ENCODE measurements around the gene ALG11.
A peak's percentile ranks its signal among the peaks of the same experiment; 100 is the strongest.

Gene ALG11

DNA sequence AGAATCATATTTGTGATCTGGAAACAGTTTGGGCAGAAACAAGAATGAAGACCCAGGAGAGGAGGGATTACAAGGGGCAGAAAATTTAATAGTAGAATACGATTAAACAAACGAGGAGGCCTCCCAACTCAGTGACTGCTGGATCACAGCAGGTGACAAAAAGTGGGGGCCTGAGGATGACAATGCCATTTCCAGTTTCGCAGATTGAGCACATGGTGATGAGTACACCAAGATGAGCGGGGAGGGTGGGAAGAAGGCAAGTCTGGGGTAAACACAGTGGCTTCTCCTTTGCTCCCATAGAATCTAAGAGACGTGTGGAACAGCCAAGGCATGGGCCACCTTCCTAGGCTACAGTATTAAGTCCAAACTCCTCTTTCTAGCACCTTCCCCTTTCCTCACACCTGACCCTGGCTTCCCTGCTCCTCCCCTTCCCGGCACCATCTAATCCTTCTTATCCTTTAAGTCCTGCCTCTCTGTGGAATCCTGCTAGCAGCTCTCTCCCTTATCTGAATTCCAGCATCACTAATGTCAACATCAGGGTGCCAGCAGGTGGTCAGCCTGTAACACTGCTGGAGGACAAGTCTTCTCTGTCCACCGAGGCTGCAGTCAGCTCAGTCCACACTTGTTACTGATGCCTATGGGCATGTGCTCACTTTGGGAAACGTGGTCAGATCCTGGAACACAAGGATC, 14.4 kb upstream of the ALG11 start:
- no peak for DNase-seq

DNA sequence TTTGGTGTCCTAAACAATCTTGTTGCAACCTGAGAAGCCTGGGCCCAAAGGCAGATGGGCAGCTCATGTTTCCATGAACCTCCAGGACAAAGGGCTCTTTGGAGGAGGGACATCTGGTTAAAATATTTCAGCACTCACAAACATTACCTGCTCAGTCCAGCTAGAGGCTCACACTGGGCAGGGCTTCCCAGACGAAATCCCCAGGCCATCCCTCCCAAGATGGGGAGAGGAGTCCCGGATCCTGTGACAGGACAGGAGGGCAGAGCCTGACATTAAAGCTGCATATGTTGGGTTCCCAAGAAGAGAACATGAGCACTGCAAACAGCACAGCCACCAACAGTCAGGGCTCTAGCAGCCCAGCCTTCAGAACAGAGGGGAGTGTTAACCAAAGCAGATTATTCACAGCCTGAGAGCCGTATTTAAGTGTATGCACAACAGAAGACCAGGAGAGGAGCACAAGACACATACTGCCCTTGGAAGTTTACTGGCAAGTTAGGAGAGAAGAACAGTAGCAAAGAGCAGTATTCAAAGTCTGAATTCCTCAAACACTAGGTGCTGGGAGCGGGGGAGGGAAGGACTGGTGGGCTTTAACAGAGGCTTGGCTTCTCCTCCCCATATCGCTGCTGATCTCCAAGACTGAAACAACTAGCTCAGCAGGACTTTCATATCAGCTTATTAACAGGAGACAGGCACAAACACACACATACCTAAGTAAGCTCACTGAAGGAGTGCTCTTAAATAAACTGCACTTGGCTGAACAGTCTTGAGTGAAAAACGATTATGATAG, 13.3 kb upstream of the ALG11 start:
- DNase-seq, result no peak

DNA sequence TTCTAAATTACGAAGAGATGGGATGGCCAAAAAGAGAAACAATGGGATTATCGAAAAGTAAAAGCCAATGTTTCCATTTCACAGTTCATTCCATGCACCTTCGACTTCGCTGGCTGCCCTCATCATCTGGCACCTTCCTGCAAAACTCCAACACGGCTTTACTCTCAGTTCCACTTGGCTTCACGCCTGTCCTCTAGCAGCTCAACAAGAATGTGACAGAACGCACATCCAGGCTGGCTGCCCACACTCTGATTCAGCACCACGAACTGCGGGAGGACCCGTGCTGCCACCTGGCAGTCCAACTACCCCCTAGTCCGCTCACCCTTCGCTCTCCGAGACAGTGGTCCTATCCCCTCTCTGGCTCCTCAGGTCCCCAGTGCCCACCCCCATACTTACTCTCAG, 12.7 kb upstream of the ALG11 start:
- DNase-seq, result no peak

DNA sequence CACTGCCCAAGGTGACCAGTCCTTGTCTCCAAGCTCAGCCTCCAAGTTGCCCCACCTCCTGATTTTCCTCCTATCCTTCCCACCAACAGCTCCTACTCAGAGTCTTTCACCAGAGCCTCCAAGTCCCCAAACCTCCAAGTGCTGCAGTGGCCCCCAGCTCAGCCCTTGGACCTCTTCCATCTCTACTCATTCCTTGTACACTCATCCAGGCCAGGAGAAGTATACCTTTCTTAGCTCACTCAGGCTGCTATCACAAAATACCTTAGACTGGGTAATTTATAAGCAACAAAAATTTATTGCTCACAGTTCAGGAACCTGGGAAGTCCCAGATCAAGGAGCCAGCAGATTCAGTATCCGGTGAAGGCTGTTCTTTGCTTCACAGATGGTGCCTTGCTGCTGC, 12.3 kb upstream of the ALG11 start:
- no peak for DNase-seq

DNA sequence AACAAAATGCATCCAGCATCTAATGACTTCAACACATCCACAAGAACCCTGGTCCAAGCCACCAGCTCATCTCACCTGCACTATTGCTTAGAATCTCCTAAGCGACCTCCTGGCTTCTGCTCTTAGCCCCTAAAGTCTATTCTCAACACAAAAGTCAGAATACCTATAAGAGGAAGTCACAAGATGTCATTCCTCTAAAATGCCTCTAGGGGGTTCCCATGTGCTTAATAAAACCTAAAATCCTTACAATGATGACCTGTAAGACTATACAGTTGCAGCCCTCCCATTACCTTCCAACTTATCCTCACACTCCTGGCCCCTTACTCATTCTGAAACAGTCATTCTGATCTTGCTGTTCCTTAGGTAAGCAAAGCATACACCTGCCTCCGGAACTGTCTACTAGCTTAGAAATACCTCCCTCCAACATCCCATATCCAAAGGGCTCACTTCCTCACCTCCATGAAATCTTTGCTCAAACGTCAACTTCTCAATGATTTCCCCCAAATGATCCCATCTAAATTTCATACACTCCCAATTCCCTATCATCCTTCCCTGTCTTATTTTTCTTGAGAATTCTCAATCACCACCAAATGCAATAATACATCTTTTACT, 11.0 kb upstream of the ALG11 start:
- DNase-seq, result no peak

DNA sequence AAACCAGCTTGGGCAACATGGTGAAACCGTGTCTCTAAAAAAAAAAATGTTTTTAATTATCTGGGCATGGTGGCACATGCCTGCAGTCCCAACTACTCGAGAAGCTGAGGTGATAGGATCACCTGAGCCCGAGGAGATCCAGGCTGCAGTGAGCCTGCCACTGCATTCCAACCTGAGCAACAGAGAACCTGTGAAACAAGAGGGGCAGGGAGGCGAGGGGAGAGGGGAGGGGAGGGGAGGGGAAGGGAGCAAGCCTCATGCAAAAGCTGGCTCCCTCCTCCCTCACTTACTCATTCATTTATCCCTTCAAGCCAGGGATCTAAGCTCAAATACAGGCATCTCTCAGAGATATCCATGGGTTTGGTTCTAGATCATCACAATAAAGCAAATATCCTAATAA, 9.8 kb upstream of the ALG11 start:
- no peak for DNase-seq

DNA sequence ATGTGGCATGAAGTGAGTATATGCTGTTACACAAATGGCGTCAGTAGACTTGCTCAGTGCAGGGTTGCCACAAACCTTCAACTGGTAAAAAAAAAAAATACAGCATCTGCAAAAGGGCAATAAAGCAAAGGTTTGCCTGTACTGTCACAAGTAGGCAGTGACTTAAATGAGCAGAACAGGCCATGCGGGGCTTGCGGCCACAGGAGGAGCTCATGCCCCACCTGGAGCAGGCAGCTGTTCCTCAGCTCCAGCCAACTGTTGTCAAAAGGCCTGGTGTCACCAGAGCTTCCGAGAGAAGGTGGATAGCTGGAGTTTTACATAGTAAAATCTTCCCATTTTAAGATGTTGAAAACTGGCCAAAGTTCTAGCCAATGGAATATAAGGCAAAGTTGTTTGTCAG, 8.7 kb upstream of the ALG11 start:
- DNase-seq, result no peak

DNA sequence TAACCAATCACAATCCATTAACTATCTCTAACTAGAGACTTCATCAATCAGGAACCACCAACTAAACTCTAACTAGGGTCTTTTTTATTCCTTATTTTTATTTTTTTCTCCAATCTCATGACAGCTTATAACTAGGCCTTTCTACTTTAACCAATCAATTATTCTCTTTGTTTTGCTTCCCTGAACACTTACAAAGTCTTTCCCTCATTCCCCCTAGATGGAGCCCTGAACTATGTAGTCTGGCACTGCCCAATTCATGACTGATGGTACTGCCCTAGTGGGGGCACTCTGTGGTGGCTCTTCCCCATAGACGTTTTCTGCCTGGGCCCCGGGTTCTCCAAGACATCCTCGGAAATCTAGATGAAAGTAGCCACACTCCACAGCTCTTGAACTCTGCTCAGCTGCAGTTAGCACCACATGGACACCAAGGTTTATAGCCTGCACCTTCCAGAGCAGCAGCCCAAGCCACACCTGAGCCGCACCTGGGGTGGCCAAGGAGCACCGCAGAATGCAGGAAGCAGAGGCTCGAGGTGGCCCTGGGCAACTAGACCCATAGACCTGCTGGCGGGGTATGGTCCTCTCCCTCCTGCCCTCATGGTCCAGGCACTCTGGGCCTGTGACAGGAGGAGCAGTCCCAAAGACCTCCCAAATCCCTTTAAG, 7.6 kb upstream of the ALG11 start:
- DNase-seq, result no peak

DNA sequence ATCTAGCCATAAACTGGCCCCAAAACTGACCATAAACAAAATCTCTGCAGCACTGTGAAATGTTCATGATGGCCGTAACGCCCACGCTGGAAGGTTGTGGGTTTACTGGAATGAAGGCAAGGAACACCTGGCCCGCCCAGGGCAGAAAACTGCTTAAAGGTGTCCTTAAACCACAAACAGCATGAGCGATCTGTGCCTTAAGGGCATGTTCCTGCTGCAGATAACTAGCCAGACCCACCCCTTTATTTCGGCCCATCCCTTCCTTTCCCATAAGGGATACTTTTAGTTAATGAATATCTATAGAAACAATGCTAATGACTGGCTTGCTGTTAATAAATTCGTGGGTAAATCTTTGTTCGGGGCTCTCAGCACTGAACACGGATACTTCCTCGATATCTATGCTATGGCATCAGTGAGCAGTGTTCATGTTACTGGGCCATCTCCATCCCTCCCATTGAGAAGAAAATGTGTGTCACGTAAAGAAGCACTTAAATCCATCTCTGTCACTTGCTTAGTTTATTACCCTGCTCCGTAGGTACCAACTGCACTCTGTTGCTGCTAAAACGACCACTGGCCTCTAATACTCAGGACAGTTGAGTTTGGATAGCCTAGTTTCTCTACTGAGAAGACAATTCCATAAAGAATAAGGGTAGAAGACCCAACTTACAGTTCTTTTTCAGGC, 6.2 kb upstream of the ALG11 start:
- no peak for DNase-seq

DNA sequence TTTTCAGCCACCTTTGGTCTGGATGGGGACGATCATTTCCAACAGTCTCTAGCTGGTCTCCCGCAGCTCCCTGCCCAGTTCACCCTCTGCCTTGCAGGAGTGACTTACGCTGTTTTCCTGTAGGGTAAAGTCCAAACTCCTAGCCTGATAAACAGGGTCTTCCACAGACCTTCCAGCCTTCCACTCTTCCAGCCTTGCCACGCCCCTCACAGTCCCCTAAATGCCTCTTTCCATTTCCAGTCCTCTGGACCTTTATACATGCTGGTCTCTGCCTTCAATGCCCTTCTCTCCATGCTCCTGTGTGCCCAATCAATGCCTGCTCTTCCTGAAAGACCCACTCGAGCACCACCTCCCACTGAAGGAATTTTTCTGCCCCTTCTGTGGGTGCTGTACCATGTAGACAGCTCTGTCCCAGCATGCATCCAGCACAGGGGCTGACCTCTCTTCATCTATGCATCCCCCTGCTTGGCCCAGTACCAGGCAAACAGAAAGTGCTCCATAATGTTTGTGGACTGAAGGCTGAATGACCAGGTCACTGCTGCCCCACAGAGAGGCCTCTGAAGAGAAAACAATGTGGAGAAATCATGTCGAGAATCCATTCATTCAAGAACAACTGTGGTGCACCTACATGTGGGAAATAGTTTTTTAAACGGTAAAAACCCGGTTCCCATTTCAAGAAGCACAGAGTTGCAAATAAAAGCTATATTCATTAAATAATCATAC, 5.5 kb upstream of the ALG11 start:
- no peak for DNase-seq

DNA sequence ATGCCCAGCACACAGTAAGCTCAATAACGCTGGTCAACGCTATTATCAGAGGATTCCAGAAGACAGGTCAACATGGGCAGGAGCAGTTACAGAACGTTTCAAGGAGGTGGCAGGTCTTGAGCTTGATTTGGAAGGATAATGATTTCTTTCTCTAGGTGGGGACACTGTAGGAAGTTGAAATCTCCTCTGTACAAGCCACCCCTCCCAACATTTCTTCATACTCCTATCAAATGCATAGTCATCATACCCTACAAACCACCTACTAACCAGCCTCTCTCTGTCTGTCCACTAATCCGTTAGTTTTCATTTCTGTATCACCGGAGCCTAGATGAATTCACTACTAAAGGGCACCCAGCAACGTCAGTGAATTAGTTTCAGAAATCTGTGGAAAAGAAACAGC, 2.3 kb upstream of the ALG11 start:
- DNase-seq, result no peak

DNA sequence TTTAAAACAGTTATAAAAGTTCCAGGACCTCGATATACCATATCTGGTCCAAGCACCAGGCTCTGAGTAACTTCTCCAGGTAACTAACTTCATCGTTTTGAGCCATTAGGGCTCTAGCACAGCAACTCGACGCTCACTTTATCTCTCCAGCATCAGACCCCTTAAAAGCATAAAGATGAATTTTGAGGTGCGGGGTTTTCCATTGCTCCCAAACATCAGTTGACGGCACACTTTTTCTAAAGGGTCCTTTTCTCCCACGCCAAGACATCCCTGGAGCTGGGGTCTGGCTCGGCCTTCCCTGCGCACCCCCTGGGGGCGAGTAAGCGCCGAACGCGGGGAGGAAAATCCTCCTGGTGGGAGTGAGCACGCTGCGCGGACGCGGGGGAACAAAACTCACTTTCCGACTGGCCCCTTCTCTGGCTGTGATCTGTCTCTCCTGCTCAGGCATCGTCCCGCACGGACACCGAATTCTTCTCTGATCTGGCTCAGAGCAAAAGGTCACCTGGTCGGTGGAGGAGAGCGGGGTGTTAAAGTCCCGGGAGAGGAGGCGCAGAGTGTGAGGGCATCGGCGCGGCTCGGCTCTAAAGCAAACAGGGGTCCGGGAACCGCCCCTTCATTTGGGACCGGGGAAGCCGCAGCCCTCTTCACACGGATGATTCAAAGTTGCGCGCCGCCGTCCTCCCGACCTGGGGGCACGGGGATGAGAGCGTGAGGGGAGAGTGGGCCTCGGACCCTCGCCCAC, 1.1 kb upstream of the ALG11 start, which contains the start of gene ATP7B:
Gene ATP7B, minus strand, starts transcription at position 561 of the 742 bp plus-strand sequence. Its CDS starts 113 bp downstream, at position 448.
- DNase-seq, result peak; percentile 13

DNA sequence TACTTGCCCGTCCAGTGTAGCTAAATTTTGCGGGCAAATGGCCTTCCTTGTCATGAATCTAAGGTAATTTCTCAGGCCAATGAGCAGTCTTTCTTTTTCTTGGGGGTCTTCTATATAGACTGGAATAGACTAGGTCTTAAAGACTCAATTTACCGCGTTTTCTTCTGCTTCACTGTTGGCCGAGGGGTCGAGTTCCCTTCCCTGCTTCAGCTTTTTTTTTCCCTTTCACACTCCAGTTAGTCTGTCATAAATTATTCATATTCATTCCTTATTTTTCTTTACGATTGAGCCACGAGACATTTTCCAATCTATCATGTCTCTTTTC, 276 bp downstream of the ALG11 start:
- DNase-seq, result no peak

DNA sequence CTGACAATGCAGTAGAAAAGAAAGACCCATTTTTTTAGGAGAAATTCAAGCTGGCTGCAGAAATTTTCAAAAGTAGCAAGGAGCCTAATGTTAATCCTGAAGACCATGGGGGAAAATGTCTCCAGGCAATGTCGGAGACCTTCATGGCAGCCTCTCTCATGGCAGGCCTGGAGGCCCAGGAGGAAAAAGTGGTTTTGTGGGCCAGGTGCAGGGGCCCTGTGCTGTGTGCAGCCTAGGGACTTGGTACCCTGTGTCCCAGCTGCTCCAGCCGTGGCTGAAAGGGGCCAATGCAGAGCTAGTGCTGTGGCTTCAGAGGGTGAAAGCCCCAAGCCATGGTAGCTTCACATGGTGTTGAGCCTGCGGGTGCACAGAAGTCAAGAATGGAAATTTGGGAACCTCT, 4.1 kb downstream of the ALG11 start:
- DNase-seq, result no peak

DNA sequence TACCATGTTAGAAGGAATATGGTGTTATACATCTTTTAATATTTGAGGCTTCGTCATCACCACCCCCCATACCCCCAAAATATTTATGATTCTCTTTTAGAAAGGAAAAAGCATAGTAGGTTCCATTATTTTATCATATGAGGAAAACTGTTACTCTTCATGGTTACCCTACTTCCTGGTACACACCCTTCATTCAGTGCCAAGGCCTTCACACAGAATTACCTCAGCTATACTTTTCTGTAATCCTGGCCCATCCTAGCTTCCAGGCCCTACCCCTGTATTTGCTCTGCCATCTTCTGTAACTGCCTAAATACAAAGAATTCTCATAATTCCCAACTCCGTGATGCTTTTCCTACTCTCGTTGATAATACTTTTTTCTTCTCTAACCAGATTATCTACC, 8.0 kb downstream of the ALG11 start:
- DNase-seq, result no peak

DNA sequence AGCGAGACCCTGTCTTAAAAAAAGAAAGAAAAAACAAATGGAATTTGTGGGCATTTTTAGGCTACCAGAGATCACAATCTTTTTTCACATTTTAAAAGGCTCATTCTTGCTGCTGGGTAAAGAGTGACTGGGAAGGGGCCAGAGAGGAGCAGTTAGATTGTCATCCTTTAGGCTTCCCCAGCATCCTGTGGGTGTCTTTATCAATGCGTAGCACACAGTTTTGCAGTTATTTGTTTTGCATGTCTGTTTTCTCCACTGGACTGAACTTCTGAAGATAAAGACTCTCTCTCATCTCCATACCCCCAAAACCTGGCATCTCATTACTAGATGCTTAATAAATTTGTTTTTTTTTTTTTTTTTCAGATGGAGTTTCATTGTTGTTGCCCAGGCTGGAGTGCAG, 10.2 kb downstream of the ALG11 start:
- DNase-seq, result no peak

DNA sequence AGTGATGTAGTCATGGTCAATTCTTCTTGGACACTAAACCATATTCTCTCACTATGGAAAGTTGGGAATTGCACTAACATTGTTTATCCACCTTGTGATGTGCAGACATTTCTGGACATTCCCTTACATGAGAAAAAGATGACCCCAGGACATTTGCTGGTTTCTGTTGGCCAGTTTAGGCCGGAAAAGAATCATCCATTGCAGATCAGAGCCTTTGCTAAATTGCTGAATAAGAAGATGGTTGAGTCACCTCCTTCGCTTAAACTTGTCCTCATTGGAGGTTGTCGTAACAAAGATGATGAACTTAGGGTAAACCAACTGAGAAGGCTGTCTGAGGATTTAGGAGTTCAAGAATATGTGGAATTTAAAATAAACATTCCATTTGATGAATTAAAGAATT, 12.3 kb downstream of the ALG11 start, which contains the start of gene UTP14C:
Gene UTP14C, plus strand, starts transcription at position 211 of the 400 bp plus-strand sequence. CDS start 4,114 bp downstream, outside the sequence.
- no peak for DNase-seq

DNA sequence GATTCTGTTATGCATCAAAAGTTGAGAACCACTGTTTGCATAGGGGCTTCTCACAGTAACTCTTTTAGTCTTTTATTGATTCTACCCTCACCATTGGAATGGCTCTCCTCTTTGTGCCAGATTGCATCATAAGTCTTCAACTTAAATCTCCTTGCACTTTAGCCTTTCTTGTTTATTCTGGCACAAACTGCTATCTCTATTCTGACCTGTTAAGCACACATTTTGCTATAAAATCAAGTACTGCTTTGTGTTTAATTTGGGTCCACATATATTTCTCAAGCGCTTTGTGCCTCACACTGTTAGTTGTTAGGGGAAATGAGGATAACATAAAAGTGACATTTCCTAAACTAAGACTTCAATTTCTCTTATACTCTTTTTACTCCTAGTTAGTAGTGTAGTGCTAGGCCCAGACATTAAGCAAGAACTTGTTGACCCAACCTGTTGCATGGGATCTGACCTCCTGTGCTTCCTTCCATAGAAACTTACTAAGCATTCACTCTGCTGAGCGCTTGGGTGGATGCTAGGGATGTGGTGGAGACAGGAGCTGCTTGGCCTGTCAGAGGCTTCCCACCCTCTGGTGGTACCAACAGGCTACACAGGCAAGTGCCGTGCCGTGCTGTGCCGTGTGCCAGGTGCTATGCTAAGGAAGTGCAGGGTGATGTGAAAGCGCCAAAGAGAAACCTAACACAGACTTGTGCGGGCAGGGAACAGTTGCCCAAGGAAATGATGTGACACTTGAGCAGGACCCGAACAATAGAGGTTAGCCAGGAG, 13.5 kb downstream of the ALG11 start:
- DNase-seq, result no peak

DNA sequence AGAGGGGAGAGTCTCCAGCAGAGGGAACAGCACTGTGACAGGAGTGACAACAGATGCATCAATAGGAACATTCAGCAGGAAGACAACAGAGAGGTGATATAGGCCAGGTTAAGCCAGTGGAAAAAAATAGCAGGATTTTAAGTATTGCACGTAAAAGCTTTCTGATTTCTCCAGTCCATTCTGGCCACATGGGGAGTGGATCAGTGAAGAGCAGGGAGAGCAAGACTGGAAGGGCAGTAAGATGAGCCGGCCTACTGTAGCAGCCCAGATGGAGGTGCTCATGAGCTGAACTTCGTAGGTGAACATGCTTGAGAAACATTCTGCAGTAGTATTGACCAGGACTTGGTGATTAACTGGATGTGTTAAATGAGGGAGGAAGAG, 14.0 kb downstream of the ALG11 start:
- DNase-seq, result no peak

DNA sequence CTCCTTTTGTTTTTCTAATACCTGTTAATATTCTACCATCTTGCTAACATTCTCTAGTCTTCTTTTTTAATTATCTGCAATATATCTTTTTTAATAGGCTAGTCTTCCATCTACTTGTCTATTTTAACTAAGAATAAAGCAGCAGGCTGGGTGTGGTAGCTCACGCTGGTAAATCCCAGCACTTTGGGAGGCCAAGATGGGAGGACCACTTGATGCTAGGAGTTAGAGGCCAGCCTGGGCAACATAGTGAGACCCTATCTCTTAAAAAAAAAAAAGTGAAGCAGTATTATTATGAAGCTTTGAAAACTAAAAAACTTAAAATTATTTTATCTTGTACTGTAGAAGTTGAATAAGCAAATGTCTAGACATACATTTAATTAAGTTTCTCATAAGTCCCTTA, 15.6 kb downstream of the ALG11 start:
- DNase-seq, result no peak

DNA sequence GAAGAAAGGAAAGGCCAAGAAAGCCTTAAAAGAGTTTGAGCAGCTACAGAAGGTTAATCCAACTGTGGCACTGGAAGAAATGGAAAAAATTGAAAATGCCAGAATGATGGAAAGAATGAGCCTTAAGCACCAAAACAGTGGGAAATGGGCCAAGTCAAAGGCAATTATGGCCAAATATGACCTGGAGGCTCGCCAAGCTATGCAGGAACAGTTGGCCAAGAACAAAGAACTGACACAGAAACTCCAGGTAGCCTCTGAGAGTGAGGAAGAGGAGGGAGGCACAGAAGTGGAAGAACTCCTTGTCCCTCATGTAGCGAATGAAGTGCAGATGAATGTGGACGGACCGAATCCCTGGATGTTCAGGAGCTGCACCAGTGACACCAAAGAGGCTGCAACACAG, 17.4 kb downstream of the ALG11 start:
- no peak for DNase-seq
